LHCN-M2 (cell line): ENCODE measurements around the gene CHERP. TPM values are rescaled to one million over a fixed set of nuclear protein-coding genes. Genes with fewer than 3 reads are reported as not detected.
"Not testable (repeated sequence)": the region's sequence is repeated elsewhere in the genome, so short reads cannot be mapped to it uniquely, and the experiment has no call there.

Experiments
- DNase-seq: peaks from one replicate; pipeline ENCODE4 v3.0.0-alpha.2; 2012; ENCODE audit warnings: low read depth
- total RNA-seq: library from RNA; depleted of rRNA; stranded (reverse); fragments of >200 nt; gene quantifications from 2 replicates; pipeline ENCODE4 v1.2.3, GENCODE V29; 2014

Gene CHERP
- total RNA-seq, 1 experiment from 2014 or later: 6.5 TPM

- no peak for DNase-seq
Observed at GRCh38 chr19:16520074-16520973, 21.9 kb downstream of the CHERP start.

GRCh38 chr19:16519230-16519687 is 23.0 kb downstream of the CHERP start:
- DNase-seq: no peak

DNA sequence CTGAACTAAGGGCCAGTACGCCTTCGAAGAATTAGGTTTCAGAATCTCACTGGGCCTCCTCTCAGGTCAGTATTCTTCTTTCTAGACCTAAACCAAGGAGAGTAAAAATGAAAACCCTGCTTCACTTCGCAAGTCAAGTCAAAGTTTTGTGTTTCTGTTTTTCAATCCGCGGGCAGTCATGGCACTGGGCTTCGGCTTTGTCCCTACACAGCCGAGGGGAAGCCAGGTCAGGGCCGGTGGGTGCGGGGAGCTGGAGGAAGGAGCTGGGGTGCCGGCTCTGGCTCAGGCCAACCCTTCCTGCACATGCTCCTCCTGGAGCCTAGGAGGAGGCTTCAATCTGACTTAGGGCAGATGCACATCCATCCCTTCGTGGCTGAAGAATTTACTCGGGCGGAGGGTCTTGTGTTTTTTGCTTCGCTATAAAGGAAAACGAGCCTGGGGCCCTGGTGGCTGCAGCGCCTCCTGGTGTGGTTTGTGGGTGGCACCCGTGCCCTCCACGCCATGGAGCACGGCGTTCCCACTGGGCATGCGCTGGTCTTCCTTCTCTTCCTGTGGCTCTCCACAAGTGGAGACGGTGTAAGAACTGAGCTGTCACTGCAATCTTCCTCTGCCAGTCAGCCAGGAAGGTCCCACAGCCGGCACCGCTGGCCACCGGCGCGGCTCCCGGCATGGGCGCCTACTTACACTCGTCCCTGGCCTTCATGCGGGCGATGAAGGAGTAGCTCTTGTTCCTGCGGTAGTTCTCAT is 23.6 kb downstream of the CHERP start:
- DNase-seq: no peak

GRCh38 chr19:16518061-16518460 is 24.2 kb downstream of the CHERP start:
- no peak for DNase-seq

- no peak for DNase-seq
Observed at GRCh38 chr19:16516923-16517610, 25.2 kb downstream of the CHERP start.

GRCh38 chr19:16516381-16516780 is 25.9 kb downstream of the CHERP start:
- DNase-seq: no peak

DNA sequence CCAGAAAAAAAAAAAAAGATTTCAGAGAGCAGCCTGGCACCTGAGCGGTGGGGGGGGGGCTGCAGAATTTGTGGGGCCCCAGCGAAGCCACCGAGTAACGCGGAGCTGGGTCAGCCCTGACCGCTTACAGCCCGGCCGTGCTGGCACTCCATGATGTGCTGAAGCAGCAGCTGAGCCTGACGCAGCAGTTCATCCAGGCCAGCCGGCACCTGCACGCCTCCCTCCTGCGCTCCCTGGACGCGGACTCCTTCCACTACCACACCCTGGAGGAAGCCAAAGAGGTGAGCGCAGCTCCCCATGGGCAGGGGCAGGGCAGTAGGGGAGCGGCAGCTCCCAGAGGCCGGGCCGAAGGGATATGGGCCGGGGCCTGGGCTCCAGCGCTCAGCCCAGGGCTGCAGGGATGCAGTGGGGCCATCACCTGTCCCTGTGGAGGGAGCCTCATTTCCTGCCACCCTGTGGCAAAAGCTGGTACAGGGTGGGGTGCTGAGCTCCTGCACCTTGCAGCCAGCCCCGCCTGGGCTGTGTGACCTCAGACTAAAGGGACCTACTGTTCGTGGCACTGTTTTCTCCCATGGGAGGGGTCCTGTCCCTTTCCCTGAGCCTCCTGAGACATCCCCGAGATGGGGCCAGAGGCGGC is 27.7 kb downstream of the CHERP start:
- no peak for DNase-seq

DNA sequence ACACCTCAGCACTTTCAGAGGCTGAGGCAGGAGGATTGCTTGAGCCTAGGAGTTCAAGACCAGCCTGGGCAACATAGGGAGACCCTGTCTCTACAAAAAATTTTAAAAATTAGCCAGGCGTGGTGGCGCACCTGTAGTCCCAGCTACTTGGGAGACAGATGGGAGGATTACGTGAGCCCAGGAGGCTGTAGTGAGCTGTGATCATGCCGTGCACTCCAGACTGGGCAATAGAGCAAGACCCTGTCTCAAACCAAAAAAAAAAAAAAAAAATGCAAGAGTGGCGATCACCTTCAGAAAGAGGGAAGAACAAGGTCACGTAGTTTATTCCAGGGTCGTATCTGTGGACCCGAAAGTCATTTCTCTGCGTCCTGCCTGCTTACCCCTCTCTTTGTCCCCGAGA is 29.6 kb downstream of the CHERP start:
- DNase-seq: not testable (repeated sequence)

DNA sequence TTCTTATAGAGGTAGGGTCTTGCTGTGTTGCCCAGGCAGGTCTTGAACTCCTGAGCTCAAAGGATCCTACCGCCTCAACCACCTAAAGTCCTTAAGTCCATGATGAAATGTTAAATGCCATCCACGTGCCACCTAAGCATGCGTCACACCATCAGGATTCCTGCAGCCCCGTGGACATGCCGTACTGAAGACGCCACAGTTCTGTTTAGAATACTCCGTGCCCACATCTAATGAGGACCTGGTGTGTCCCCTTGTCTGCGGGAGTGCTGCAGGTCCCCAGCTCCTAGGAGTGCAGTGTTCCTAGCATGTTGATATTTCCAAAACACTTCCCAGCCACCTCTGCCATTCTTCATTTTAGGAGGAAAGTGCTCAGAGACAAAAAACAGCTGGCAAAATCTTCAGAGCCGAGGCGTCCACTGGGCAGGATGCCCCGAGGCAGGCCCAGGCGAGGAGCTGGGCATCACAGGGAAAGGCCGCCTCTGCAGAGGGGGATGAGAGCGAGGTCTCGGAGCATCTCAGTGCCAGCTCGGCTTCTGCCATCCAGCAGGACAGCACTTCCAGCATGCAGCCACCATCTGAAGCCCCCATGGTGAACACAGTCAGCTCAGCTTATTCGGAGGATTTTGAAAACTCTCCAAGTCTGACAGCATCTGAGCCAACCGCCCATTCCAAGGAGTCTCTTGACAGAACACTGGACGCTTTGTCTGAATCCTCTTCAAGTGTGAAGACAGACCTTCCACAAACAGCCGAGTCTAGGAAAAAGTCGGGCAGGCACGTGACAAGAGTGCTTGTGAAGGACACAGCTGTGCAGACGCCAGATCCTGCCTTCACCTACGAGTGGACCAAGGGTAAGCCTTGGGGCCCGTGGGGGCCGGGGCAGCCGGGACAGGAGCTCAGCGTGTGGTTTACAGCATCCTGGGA is 32.8 kb downstream of the CHERP start:
- DNase-seq: no peak

- DNase-seq: no peak
Observed at GRCh38 chr19:16508546-16508945, 33.7 kb downstream of the CHERP start.

DNA sequence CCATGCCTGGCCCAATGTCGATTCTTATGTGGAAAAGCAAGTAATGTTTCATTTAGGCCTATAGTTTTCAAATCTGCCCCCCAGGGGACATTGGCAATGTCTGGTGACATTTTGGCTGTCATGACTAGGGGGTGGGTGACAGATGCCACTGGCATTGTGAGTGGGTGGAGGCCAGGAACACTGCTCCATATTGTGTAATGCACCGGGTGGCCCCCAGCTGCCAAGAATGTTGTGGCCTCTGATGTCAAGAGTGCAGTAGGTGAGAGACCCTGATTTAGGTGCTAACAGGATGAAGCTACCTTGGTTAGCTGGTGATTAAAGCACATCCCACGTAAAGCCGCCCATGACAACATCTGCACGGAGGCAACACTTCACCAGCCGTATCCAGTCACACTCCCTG is 35.3 kb downstream of the CHERP start:
- DNase-seq: no peak

GRCh38 chr19:16506161-16506560 is 36.1 kb downstream of the CHERP start:
- not testable (repeated sequence) for DNase-seq

- DNase-seq: no peak
Observed at GRCh38 chr19:16504271-16504670, 38.0 kb downstream of the CHERP start.

- DNase-seq: no peak
Observed at GRCh38 chr19:16497837-16498236, 44.4 kb downstream of the CHERP start.

DNA sequence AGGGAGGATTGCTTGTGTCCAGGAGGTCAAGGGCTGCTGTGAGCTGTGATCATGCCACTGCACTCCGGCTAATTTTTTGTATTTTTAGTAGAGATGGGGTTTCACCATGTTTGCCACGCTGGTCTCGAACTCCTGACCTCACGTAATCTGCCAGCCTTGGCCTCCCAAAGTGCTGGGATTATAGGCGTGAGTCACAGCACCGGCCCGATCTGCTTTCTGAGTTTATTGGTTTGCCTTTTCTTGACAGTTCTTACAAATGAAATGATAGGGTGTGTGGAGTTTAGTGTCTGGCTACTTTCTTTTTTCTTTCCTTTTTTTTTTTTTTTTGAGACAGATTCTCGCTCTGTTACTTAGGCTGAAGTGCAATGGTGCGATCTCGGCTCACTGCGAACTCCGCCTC is 45.2 kb downstream of the CHERP start:
- peak; percentile 38 for DNase-seq

DNA sequence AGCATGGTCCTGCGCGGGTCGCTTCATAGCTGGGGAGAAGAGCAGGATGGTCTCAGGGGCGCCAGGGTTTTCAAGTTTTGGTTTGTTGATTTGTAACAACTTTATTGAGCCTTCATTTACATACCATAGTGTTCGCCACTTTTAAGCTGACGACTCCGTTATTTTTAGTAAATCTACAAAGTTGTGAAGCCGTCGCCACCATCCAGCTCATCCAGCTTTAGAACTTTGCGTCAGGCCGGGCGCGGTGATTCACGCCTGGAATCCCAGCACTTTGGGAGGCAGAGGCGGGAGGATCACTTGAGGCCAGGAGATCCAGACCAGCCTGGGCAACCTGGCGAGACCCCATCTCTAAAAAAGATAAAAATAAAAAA is 45.6 kb downstream of the CHERP start:
- peak; percentile 59 for DNase-seq

- DNase-seq: peak; percentile 99
Observed at GRCh38 chr19:16495982-16496612, 46.1 kb downstream of the CHERP start, which contains the start of the genes C19orf44 and CALR3. Gene C19orf44, plus strand, starts transcription at chr19:16496394. Its CDS starts 4,399 bp downstream, at chr19:16500793. Gene CALR3, minus strand, starts transcription at chr19:16496167. Its CDS starts 38 bp downstream, at chr19:16496129.

DNA sequence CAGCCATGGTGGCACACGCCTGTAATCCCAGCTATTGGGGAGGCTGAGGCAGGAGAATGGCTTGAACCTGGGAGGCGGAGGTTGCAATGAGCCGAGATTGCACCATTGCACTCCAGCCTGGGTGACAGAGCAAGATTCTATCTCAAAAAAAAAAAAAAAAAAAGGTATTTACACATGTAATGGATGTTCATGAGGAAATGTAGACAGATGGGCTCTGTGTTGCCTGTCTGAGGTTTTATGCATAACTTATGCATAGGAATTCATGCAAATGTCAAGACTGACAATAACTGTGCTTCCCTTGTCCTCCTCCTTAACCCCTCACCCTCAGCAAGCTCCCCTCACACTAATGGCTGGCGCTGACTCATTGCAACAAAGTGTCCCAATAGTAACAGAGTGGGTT is 55.8 kb downstream of the CHERP start:
- DNase-seq: not testable (repeated sequence)

GRCh38 chr19:16482745-16483144 is 59.5 kb downstream of the CHERP start:
- DNase-seq: no peak

- no peak for DNase-seq
Observed at GRCh38 chr19:16477311-16477710, 64.9 kb downstream of the CHERP start.
